Liver (tissue), 9 donors: Measurements from ENCODE around the gene INPP4A. TPM values are rescaled to one million over a fixed set of nuclear protein-coding genes. Genes with fewer than 3 reads are reported as not detected.

Experiments
- DNase-seq: peaks from one replicate; pipeline ENCODE4 v3.0.0-alpha.2; 2017; ENCODE audit warnings: low spot score
- H3K27ac ChIP-seq, 2 donors: one replicate each; pipeline ENCODE4 v1.7.0; 2013; ENCODE audit warnings: inconsistent platforms in 2 of 2, low read length in 2 of 2, control low read depth in 1 of 2, low read depth in 1 of 2, mild to moderate bottlenecking in 1 of 2
- H3K27me3 ChIP-seq, 4 donors: one replicate each; pipeline versions ENCODE4 v1.6.1 to v1.7.0; 2013; ENCODE audit warnings: low read length in 3 of 4, inconsistent platforms in 1 of 4, mild to moderate bottlenecking in 1 of 4, moderate library complexity in 1 of 4; ENCODE audit not compliant: control insufficient read depth in 4 of 4, insufficient read depth in 4 of 4
- H3K36me3 ChIP-seq, 4 donors: one replicate each; pipeline versions ENCODE4 v1.6.1 to v1.7.0; 2013; ENCODE audit warnings: low read length in 3 of 4, mild to moderate bottlenecking in 3 of 4, low read depth in 1 of 4, moderate library complexity in 1 of 4; ENCODE audit not compliant: control insufficient read depth in 4 of 4, insufficient read depth in 3 of 4
- H3K4me1 ChIP-seq, 4 donors: one replicate each; pipeline versions ENCODE4 v1.6.1 to v1.7.0; 2013; ENCODE audit warnings: low read length in 3 of 4, mild to moderate bottlenecking in 3 of 4, moderate library complexity in 1 of 4; ENCODE audit not compliant: control insufficient read depth in 4 of 4, insufficient read depth in 4 of 4
- H3K4me3 ChIP-seq, 3 donors: one replicate each; pipeline versions ENCODE4 v1.6.1 to v1.7.0; 2013; ENCODE audit warnings: low read length in 3 of 3, control low read depth in 1 of 3, low read depth in 1 of 3, mild to moderate bottlenecking in 1 of 3
- H3K9ac ChIP-seq, 2 donors: one replicate each; pipeline ENCODE4 v1.7.0; 2013; ENCODE audit warnings: low read length in 2 of 2, mild to moderate bottlenecking in 2 of 2, moderate library complexity in 2 of 2, control low read depth in 1 of 2, low read depth in 1 of 2
- H3K9me3 ChIP-seq, 4 donors: one replicate each; pipeline versions ENCODE4 v1.6.1 to v1.7.0; 2013; ENCODE audit warnings: low read length in 3 of 4; ENCODE audit not compliant: control insufficient read depth in 4 of 4
- CTCF ChIP-seq: fragments of 150-350 bp; IDR thresholded peaks from 2 replicates; pipeline ENCODE4 v1.5.1; 2017; ENCODE audit warnings: improper control_type of control experiment, low read depth, low read length; ENCODE audit not compliant: missing input control
- EGR1 ChIP-seq, 2 donors: IDR thresholded peaks; 2 replicates each; pipeline ENCODE4 v1.6.1; 2016 to 2018; ENCODE audit warnings: antibody characterized with exemption in 2 of 2, low read depth in 2 of 2
- FOXA1 ChIP-seq: IDR thresholded peaks from 2 replicates; pipeline ENCODE4 v1.6.1; 2016; ENCODE audit warnings: antibody characterized with exemption
- FOXA2 ChIP-seq: IDR thresholded peaks from 2 replicates; pipeline ENCODE4 v1.6.1; 2016; ENCODE audit warnings: antibody characterized with exemption
- GABPA ChIP-seq, 2 donors: IDR thresholded peaks in 1 of 2; conservative IDR thresholded peaks in 1 of 2; 2 replicates each; pipeline ENCODE4 v1.6.1; 2016; ENCODE audit warnings: antibody characterized with exemption in 2 of 2, mild to moderate bottlenecking in 1 of 2, moderate library complexity in 1 of 2
- HNF4A ChIP-seq, 2 donors: conservative IDR thresholded peaks; 2 replicates each; pipeline ENCODE4 v1.6.1; 2016; ENCODE audit warnings: antibody characterized with exemption in 2 of 2, mild to moderate bottlenecking in 2 of 2
- HNF4G ChIP-seq: IDR thresholded peaks from 2 replicates; pipeline ENCODE4 v1.6.1; 2016; ENCODE audit warnings: antibody characterized with exemption
- JUND ChIP-seq, 2 donors: IDR thresholded peaks; 2 replicates each; pipeline ENCODE4 v1.6.1; 2016; ENCODE audit warnings: antibody characterized with exemption in 2 of 2
- NR2F2 ChIP-seq: IDR thresholded peaks from 2 replicates; pipeline ENCODE4 v1.6.1; 2016; ENCODE audit warnings: antibody characterized with exemption
- RAD21 ChIP-seq, 2 donors: IDR thresholded peaks; 2 replicates each; pipeline ENCODE4 v1.6.1; 2016; ENCODE audit warnings: antibody characterized with exemption in 2 of 2, mild to moderate bottlenecking in 2 of 2
- RXRA ChIP-seq, 2 donors: IDR thresholded peaks; 2 replicates each; pipeline ENCODE4 v1.6.1; 2017 to 2018; ENCODE audit warnings: antibody characterized with exemption in 2 of 2, mild to moderate bottlenecking in 1 of 2
- SP1 ChIP-seq: IDR thresholded peaks from 2 replicates; pipeline ENCODE4 v1.6.1; 2018; ENCODE audit warnings: antibody characterized with exemption, mild to moderate bottlenecking
- WGBS: extraction: QIAGEN DNeasy Blood & Tissue Kit; methylation state at CpG from one replicate; pipeline ENCODE4 v1.1.7; 2013; 5-methylcytosine and 5-hydroxymethylcytosine counted together
- polyA plus RNA-seq, 2 donors: library from polyadenylated mRNA; stranded (reverse) in 1 of 2; unstranded in 1 of 2; fragments of 200-250 nt in 1 of 2; fragments of >200 nt in 1 of 2; fragmentation: Nextera tagmentation in 1 of 2; extraction: Ambion mirVana in 1 of 2; gene quantifications; one replicate each; pipeline versions ENCODE4 v1.2.1 to v1.2.3, GENCODE V29; 2013 to 2015
- total RNA-seq, 2 donors: library from RNA; depleted of rRNA; stranded (reverse); fragments of >200 nt; gene quantifications; one replicate each; pipeline ENCODE4 v1.2.3, GENCODE V29; 2014
- TF ChIP-seq, protein P1 (sequence below): IDR thresholded peaks from 2 replicates; pipeline ENCODE4 v1.6.1; 2016; ENCODE audit warnings: antibody characterized with exemption
- TF ChIP-seq, protein P2 (sequence below): IDR thresholded peaks from 2 replicates; pipeline ENCODE4 v1.6.1; 2016; ENCODE audit warnings: antibody characterized with exemption, mild to moderate bottlenecking
- TF ChIP-seq, protein P3 (sequence below): IDR thresholded peaks from 2 replicates; pipeline ENCODE4 v1.6.1; 2016; ENCODE audit warnings: antibody characterized with exemption
- TF ChIP-seq, protein P4 (sequence below): IDR thresholded peaks from 2 replicates; pipeline ENCODE4 v1.6.1; 2016; ENCODE audit warnings: antibody characterized with exemption
- donor health status: healthy.
- donor health status: healthy.
- donor health status: healthy.
- donor health status: healthy.
- donor health status: healthy.

INPP4A gene
- total and polyA plus RNA-seq, 4 donors: 2.9 to 14.9 (median 7.2) TPM

DNA sequence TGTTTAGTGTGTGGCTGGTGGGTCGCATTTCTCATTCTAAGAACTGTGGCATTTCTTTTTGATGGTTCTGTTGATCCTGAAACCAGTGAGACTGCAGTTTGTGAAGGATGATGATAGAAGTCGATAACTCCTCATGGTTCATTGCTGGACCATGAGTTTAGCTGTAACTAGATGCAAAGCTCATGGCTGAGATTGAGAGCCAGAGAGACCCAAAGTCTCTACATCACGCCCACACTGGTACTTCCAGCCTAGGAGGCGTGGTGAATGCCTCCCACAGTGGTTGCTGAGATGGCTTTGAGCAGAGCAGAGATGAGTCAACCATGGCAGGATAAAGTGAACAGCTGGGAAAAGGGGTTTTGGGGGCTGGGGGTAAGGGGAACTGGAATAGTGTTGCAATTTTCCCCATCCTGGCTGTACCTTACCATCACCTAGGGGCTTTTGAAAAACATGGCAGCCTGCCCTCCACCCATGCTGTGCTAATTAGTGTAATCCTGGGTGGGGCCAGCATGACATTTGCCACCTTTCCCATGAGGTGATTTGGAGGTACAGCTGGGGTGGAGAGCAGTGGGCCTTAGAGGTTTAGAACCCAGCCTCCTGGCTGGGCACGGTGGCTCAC, 24.1 kb downstream of the INPP4A start:
- no peak overlapping the region for H3K4me3 ChIP-seq
- H3K4me1 ChIP-seq: peaks cover 0 to 5% (median 1%) of the 10 kb centered on the region in 4 donors
- H3K9ac ChIP-seq: no peak overlapping the region
- H3K9me3 ChIP-seq: no peaks in the 10 kb centered on the region
- no peaks in the 10 kb centered on the region for H3K36me3 ChIP-seq
- H3K27ac ChIP-seq: no peak overlapping the region
- no peak for DNase-seq
- WGBS: 90% methylated on average over 5 of the region's 5 CpGs
- TF ChIP-seq EGR1 (IDR thresholded peaks at IDR 0.05; ENCODE audit: low read depth in 2 of 2) (no peak), CTCF (no peak), SP1 (no peak), RAD21 (IDR thresholded peaks at IDR 0.05) (no peak), NR2F2 (no peak), FOXA1 (no peak), RXRA (IDR thresholded peaks at IDR 0.05) (no peak), HNF4A (conservative IDR thresholded peaks at IDR 0.05) (no peak), HNF4G (no peak), FOXA2 (no peak), JUND (IDR thresholded peaks at IDR 0.05) (no peak), GABPA (IDR thresholded peaks at IDR 0.05 in 1 of 2, conservative IDR thresholded peaks at IDR 0.05 in 1 of 2) (no peak)
- TF ChIP-seq, protein P1, sequence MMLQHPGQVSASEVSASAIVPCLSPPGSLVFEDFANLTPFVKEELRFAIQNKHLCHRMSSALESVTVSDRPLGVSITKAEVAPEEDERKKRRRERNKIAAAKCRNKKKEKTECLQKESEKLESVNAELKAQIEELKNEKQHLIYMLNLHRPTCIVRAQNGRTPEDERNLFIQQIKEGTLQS: no peak
- TF ChIP-seq, protein P2, sequence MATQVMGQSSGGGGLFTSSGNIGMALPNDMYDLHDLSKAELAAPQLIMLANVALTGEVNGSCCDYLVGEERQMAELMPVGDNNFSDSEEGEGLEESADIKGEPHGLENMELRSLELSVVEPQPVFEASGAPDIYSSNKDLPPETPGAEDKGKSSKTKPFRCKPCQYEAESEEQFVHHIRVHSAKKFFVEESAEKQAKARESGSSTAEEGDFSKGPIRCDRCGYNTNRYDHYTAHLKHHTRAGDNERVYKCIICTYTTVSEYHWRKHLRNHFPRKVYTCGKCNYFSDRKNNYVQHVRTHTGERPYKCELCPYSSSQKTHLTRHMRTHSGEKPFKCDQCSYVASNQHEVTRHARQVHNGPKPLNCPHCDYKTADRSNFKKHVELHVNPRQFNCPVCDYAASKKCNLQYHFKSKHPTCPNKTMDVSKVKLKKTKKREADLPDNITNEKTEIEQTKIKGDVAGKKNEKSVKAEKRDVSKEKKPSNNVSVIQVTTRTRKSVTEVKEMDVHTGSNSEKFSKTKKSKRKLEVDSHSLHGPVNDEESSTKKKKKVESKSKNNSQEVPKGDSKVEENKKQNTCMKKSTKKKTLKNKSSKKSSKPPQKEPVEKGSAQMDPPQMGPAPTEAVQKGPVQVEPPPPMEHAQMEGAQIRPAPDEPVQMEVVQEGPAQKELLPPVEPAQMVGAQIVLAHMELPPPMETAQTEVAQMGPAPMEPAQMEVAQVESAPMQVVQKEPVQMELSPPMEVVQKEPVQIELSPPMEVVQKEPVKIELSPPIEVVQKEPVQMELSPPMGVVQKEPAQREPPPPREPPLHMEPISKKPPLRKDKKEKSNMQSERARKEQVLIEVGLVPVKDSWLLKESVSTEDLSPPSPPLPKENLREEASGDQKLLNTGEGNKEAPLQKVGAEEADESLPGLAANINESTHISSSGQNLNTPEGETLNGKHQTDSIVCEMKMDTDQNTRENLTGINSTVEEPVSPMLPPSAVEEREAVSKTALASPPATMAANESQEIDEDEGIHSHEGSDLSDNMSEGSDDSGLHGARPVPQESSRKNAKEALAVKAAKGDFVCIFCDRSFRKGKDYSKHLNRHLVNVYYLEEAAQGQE: no peak
- TF ChIP-seq, protein P3, sequence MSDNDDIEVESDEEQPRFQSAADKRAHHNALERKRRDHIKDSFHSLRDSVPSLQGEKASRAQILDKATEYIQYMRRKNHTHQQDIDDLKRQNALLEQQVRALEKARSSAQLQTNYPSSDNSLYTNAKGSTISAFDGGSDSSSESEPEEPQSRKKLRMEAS: no peak
- TF ChIP-seq, protein P4, sequence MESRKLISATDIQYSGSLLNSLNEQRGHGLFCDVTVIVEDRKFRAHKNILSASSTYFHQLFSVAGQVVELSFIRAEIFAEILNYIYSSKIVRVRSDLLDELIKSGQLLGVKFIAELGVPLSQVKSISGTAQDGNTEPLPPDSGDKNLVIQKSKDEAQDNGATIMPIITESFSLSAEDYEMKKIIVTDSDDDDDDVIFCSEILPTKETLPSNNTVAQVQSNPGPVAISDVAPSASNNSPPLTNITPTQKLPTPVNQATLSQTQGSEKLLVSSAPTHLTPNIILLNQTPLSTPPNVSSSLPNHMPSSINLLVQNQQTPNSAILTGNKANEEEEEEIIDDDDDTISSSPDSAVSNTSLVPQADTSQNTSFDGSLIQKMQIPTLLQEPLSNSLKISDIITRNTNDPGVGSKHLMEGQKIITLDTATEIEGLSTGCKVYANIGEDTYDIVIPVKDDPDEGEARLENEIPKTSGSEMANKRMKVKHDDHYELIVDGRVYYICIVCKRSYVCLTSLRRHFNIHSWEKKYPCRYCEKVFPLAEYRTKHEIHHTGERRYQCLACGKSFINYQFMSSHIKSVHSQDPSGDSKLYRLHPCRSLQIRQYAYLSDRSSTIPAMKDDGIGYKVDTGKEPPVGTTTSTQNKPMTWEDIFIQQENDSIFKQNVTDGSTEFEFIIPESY: no peak
- H3K27me3 ChIP-seq: no peaks in the 10 kb centered on the region
